NCI-H2171 treated with DMSO at 0.1 percent for 48 hours (cell line): Measurements from ENCODE around the gene RGS7.
"Not testable (repeated sequence)": the region's sequence is repeated elsewhere in the genome, so short reads cannot be mapped to it uniquely, and the experiment has no call there.

Experiments
- DNase-seq: peaks from one replicate; lab custom pipeline; 2025; lab: John Stamatoyannopoulos, UW

RGS7 gene

DNA sequence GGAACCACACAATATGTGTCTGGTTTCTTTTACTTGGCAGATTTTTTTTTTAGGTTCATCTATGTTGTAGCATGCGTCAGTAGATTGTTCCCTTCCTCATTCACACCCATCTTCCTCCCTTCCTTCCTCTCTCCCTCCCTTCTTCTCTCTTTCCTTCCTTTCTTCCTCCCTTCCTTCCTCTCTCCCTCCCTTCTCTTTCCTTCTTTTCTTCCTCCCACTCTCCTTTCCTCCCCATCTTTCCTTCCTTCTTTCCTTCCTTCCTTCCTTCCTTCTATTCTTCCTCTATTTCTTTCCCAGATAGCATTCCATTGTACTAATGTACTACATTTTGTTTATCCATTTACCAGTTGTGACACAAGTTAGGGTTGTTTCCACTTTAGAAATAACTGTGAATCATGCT, 218.0 kb downstream of the RGS7 start:
- DNase-seq = no peak

DNA sequence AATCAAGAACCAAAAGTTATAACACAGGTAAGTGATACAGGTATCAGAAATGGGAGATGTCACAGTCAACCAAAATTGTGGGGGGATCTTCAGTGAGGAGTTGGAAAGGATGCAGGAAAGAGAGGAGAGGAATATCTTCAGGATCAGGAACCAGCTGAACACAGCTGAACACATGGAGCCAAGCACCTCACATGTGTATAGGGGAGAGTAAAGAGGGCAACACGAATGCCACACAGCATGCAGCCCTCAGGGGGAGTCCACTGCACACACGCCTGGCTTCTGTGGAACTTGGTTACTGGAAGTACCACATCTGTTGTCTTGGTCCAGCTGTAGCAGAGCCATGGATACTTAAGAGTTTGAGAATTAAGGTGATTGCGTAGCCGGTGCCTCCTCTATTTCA, 218.8 kb downstream of the RGS7 start:
- DNase-seq = no peak

GRCh38 chr1:241136389-241136788, 220.6 kb downstream of the RGS7 start:
- no peak for DNase-seq

GRCh38 chr1:241131636-241132194, 225.3 kb downstream of the RGS7 start:
- no peak for DNase-seq

- no peak for DNase-seq
These were observed 226.1 kb downstream of the RGS7 start for GRCh38 chr1:241130881-241131280.

- DNase-seq = no peak
These were observed 227.6 kb downstream of the RGS7 start for GRCh38 chr1:241129207-241129960.

DNA sequence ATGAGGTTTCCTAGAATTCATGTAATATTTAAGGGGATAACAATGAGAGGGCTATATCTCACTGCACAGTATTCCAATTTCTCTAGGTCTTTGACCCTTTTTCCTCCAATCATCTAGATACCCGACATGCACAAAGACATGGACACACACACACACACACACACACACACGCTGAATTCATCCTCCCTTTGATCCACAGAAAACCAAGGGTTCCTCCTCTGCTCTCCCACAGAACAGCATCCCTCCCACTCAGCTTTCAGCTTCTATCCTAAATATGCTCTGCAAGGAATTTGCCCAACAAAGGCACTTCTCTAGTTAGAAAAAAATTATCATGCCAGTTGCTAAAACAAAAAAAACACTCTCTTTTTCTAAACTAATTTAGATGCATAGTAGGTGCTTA, 231.7 kb downstream of the RGS7 start:
- no peak for DNase-seq

GRCh38 chr1:241118049-241118448, 239.0 kb downstream of the RGS7 start:
- DNase-seq = no peak

DNA sequence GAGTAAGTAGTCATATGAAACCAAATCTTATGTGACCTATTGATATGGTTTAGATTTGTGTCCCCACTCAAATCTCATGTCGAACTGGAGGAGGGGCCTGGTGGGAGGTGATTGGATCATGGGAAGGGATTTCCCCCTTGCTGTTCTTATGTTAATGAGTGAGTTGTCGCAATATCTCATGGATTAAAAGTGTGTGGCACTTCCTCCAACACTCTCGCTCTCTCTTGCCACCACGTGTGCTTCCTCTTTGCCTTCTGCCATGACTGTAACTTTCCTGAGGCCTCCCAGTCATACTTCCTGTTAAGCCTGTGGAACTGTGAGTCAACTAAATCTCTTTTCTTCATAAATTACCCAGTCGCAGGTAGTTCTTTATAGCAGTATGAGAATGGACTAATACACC, 241.2 kb downstream of the RGS7 start:
- no peak for DNase-seq

GRCh38 chr1:241114699-241115233, 242.2 kb downstream of the RGS7 start:
- no peak for DNase-seq

- DNase-seq = no peak
These were observed 243.4 kb downstream of the RGS7 start for GRCh38 chr1:241113557-241113956.

GRCh38 chr1:241109039-241109438, 248.0 kb downstream of the RGS7 start:
- DNase-seq = no peak

DNA sequence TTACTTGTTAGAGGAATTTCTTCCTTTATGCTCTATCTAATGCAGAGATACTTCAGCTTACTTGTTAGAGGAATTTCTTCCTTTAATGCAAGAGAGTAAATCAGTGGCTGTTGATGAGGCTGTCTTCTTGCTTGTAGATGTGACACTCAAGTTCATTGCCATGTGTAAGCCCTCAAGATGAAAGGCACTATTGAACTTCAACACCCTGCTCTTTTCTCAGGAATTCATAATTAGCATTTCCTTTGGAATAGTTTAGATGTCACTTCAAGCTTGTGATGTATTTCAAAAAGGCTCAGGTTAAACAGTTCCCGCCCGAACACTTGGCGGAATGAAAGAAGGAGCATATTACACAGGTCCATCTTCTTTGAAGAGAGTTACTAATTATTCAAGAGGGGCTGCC, 251.9 kb downstream of the RGS7 start:
- DNase-seq = no peak

- no peak for DNase-seq
These were observed 254.3 kb downstream of the RGS7 start for GRCh38 chr1:241102664-241103063.

DNA sequence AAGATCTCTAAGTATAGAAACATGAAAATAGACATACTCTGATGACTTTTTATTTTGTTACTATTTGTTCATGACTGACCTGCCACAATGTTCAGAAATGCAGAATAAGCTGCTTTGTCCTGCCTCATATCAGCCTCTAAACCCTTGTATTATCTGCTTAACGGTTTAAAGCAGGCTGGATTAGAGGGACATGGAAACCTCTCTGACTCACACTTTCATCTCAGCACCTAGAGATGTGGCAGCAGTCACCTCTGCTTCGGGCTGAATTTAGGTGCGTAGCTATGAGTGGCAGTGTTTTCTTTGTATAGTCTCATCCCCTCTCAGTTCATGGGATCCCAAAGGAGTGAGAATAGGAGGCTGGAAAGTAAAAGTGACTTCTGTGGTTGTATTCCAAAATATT, 255.4 kb downstream of the RGS7 start:
- no peak for DNase-seq

- no peak for DNase-seq
These were observed 259.5 kb downstream of the RGS7 start for GRCh38 chr1:241097479-241097878.

GRCh38 chr1:241096982-241097381, 260.0 kb downstream of the RGS7 start:
- DNase-seq = no peak

GRCh38 chr1:241095847-241096246, 261.2 kb downstream of the RGS7 start:
- DNase-seq = no peak

GRCh38 chr1:241090798-241091197, 266.2 kb downstream of the RGS7 start:
- no peak for DNase-seq

DNA sequence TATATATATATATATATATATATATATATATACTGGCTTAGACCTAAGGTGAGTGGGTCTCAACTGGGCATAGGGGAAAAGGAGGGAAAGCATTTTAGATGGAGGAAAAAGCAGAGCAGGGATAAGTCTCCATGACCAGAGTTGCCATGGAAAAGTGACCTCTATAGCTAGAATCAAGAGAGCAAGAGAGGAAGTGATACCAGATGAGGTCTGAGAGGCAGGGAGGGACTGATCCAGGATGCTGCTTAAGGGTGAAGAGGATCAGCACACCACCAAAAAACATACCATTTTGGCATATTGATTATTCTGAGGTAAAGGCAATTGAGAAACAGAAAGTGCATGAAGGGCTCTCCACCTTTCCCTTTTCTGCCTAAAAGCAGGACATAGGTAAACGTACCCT, 267.9 kb downstream of the RGS7 start:
- not testable (repeated sequence) for DNase-seq

DNA sequence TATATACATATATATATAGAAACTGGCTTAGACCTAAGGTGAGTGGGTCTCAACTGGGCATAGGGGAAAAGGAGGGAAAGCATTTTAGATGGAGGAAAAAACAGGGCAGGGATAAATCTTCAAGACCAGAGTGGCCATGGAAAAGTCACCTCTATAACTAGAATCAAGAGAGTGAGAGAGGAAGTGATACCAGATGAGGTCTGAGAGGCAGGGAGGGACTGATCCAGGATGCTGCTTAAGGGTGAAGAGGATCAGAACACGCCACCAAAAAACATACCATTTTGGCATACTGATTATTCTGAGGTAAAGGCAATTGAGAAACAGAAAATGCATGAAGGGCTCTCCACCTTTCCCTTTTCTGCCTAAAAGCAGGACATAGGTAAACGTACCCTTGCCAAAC, 268.9 kb downstream of the RGS7 start:
- DNase-seq = not testable (repeated sequence)

DNA sequence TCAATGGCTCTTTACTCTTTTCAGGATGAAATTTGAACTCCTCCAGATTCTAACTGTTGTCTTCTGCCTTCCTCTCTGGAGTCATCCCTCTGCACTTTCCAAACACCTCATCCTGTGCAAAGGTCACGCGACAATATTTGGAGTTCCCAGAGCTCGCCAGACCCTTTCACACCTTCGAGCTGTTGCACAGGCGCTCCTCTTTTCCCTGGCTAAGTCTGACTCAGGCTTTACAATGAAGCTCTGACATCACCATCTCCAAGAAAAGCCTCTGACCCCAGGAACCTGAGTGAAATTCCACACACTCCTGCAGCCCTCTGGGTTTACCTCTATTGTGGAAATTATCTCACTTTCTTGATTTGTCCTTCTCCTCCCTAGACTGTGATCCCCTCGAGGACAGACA, 270.3 kb downstream of the RGS7 start:
- DNase-seq = no peak

- no peak for DNase-seq
These were observed 273.7 kb downstream of the RGS7 start for GRCh38 chr1:241083285-241083684.

GRCh38 chr1:241081473-241081872, 275.5 kb downstream of the RGS7 start:
- no peak for DNase-seq
